GM19099 (cell line): Measurements from ENCODE around the gene NAPA.

ENCODE experiments used
- POLR2A ChIP-seq: IDR thresholded peaks from 3 replicates; pipeline ENCODE4 v1.6.1; 2011; ENCODE audit warnings: low read depth; ENCODE audit not compliant: insufficient read length; ENCODE audit errors: extremely low read depth

The NAPA gene

GRCh38 chr19:47495478-47496372, 19.1 kb downstream of the NAPA start:
- no peak for TF ChIP-seq POLR2A

GRCh38 chr19:47494729-47495128, 20.1 kb downstream of the NAPA start:
- no peak for TF ChIP-seq POLR2A

DNA sequence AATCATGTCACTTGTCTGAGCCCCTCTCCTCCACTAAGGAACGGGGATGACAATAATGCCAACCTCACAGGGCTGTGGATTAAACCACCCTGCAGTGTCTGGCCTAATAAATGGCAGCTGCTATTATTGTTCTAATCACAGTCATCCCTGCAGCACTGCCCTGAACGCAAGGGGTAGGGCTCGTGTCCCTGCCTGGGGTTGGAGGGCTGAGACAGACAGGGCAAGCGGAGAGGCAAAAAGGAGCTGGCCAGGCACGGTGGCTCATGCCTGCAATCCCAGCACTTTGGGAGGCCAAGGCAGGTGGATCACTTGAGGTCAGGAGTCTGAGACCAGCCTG, 20.7 kb downstream of the NAPA start:
- no peak for TF ChIP-seq POLR2A

DNA sequence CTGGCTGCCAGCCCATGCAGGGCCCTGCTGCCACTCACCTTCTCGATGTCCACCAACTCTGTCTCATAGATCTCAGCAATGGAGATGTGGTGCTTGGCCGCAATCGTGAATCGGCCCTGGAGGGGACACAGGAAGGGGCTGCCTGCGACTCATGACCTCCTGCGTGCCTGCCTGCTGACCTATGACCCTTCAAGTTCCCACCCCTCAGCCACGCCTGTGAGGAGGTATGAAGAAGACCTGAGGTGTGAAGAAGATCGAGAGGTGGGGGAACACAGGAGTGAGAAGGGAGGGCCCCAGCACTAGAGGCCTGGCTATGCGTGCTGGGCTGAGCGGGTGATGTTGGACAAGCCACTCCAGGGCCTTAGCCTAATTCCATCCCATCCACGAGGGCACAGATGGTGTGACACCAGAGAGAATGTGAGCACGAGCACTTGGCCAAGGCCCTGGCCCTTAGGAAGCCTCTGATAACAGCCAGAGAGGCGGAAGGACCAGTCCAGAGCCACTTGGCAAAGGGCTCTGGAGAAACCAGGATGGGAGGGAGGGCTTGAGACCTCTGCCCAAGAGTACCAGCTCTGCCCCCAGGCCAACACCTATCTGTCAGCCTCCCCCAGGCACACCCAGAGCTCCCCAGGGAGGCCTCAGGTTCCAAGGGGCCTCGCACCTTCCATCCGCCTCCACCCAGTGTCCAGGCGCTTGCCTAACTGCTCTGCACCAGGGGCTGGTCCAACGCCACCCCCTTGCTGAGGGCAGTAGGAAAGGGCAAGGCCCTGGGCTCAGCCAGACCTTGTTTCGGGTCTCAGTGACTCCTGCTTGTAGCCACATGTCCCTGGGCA, 21.3 kb downstream of the NAPA start:
- no peak for TF ChIP-seq POLR2A

- no peak for TF ChIP-seq POLR2A
Measured at GRCh38 chr19:47492571-47493377, 22.1 kb downstream of the NAPA start.

DNA sequence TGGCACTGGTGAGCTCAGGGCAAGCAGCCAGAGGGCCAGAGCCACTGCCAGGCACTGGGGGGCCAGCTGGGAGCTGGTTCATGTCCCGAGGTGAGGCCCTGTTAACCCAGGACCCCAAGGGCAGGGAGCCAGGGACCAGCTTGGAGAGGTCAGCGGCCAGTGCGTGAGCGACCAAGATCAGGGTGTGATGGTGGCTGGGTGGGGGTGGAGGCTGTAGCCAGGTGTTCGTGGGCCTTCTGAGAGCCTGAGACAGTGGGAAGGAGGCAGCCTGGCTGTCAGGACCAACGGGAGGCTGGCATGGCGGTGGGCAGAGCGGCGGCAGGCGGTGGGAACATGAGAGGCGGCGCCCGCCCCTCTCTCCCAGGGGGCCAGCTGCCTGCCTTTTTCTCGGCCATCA, 22.7 kb downstream of the NAPA start:
- TF ChIP-seq POLR2A, result no peak

DNA sequence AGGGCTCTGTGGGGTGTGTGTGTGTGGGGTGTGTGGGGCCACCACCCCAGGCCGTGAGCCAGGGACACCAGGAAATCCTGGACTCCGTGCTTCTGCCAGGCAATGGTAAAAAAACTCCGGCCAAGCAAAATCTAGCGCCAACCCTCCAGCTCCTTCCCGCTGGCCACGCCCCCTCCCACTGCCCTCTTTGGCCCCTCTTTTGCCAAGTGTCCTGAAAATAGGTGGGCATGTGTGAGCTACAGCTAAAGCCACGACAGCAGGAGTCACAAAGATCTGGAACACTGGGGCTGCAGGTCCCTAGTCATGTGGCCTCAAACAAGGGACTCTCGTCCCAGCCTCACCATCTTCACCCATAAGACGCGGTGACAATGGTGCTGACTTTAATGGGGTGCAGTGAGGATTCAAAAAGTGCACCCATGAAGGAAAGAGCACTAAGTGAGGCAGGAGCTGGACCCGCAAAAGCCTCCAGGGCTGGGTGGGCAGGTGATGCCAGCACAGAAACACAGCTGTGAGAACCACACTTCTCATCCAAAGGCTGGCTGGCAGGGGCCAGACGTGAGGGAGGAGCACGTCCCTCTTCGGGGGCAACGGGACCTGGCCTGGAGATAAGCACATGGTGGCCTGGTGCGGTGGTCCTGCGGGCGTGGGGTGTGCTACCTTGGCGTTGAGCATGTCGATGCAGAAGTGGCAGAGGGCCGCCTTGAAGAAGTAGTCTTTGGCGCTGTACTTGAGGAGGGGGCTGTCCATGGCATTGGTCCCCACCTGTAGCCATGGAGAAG, 23.3 kb downstream of the NAPA start:
- no peak for TF ChIP-seq POLR2A

GRCh38 chr19:47490847-47491246, 24.0 kb downstream of the NAPA start:
- no peak for TF ChIP-seq POLR2A

- no peak for TF ChIP-seq POLR2A
Measured at GRCh38 chr19:47490031-47490430, 24.8 kb downstream of the NAPA start.

GRCh38 chr19:47489072-47489914, 25.6 kb downstream of the NAPA start:
- TF ChIP-seq POLR2A, result no peak

DNA sequence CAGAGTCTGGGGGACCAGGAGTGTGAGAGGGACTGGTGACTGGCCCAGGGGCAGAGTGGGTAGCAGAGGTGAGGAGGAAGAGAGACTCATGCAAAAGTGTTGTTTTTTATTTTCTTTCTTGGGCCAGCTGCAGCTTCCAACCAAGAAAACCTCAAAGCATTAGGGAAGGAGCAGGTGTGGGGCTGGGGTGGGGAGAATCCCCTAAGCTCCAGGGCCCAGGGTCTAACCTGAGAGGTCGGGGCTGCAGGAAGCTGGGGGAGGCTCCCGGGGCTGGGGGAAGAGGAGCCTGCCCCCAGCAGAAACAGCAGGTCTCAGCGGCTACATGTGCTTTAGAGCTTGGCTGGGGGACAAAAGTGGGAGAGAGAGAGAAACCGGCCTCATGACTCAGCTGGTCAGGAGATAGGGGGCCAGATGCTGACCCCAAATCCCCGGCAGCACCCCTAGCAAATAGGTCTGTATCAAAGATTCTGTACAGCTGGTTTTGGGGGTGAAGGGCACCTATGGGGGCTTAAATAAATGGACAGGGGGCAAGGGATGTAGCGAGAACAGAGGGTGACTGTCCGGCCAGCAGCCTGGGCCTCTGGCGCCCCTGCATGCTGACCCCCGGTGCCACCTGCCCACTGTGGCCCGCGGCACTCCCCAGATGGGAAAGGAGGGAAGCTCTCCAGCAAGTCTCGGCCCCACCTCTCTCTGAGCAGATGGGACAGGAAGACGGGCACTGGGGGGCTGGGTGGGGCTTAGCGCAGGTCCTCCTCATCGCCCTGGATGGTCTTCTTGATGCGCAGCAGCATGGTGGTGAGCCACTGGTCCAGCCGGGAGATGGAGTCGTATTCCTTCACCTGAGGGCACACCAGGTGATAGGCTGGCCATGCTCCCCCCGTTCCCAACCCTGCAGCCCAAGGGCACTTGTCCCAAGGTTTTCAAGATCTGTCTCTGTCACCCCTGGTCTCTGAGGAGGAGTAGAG, 27.0 kb downstream of the NAPA start:
- no peak for TF ChIP-seq POLR2A

DNA sequence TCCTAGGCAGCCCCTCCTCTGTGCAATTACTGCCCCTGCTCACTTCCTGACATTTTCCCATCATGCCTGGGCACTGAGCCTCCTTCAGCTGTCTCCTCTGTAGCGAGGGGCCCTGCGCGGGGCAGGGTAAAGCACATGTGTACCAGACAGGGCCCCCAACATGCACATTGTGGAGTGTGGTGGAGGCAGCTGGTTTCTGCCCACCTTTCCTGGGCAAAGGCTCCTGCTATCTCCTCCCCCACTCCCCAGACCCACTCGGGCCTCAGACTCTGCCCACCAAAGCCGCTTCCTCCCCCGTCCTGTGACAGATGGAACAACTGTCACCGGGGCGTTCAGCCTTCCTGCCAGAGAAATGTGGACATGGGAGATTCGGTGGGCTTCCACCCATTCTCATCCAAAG, 28.0 kb downstream of the NAPA start:
- no peak for TF ChIP-seq POLR2A
